Right cardiac atrium (tissue), 5 donors: Measurements from ENCODE around the gene EDIL3. TPM values are rescaled to one million over a fixed set of nuclear protein-coding genes. Genes with fewer than 3 reads are reported as not detected.

ENCODE experiments used
- ATAC-seq, 2 donors: fragments of 200-7000 bp; cut with Tn5 transposase; one replicate each; pipeline versions ENCODE4 v1.8.0 to v1.9.1; 2020; ENCODE audit warnings: moderate library complexity in 2 of 2, mild to moderate bottlenecking in 1 of 2
- DNase-seq, 3 donors: peaks; one replicate each; pipeline ENCODE4 v3.0.0-alpha.2; 2020
- H3K27ac ChIP-seq: one replicate; pipeline ENCODE4 v1.5.1; 2013; ENCODE audit warnings: mild to moderate bottlenecking, low read length, control low read depth, moderate library complexity
- H3K27me3 ChIP-seq: one replicate; pipeline ENCODE4 v1.6.1; 2013; ENCODE audit not compliant: control insufficient read depth, insufficient read depth
- H3K4me1 ChIP-seq: one replicate; pipeline ENCODE4 v1.6.1; 2013; ENCODE audit warnings: low read length; ENCODE audit not compliant: control insufficient read depth, insufficient read depth
- H3K4me3 ChIP-seq: one replicate; pipeline ENCODE4 v1.5.1; 2013; ENCODE audit warnings: low read length, control low read depth
- H3K9me3 ChIP-seq: one replicate; pipeline ENCODE4 v1.6.1; 2013; ENCODE audit warnings: low read length; ENCODE audit not compliant: control insufficient read depth
- WGBS: extraction: QIAGEN DNeasy Blood & Tissue Kit; methylation state at CpG from one replicate; pipeline ENCODE4 v1.1.7; 2013; 5-methylcytosine and 5-hydroxymethylcytosine counted together
- intact Hi-C, 4 donors: fragments of 100-400 bp; cut with DNase I; formaldehyde crosslinking; loops; one replicate each; pipeline versions ENCODE4 v1.11.0 to v1.14.0; 2022 to 2023
- polyA plus RNA-seq: library from polyadenylated mRNA; stranded (reverse); fragments of 200-250 nt; gene quantifications from one replicate; pipeline ENCODE4 v1.2.3, GENCODE V29; 2013
- total RNA-seq, 4 donors: library from RNA; stranded (reverse); fragmentation: NEBNext Ultra II Directional; extraction: Animal tissue kit (Norgen Biotek cat#: 25700); gene quantifications; one replicate each; pipeline ENCODE4 v1.2.1, GENCODE V29; 2021
- donor health status: healthy with polysubstance abuse.
- donor health status: DM: no; HTN: yes; CAD: no.
- donor health status: DM: no; HTN: no; CAD: no.
- donor health status: DM: no; HTN: yes; CAD: no; lungs with severe emphysema.
- donor health status: DM: yes; HTN: yes; CAD: no.

The EDIL3 gene
- total and polyA plus RNA-seq, 5 donors = 3.2 to 14.6 (median 5.5) TPM

DNA sequence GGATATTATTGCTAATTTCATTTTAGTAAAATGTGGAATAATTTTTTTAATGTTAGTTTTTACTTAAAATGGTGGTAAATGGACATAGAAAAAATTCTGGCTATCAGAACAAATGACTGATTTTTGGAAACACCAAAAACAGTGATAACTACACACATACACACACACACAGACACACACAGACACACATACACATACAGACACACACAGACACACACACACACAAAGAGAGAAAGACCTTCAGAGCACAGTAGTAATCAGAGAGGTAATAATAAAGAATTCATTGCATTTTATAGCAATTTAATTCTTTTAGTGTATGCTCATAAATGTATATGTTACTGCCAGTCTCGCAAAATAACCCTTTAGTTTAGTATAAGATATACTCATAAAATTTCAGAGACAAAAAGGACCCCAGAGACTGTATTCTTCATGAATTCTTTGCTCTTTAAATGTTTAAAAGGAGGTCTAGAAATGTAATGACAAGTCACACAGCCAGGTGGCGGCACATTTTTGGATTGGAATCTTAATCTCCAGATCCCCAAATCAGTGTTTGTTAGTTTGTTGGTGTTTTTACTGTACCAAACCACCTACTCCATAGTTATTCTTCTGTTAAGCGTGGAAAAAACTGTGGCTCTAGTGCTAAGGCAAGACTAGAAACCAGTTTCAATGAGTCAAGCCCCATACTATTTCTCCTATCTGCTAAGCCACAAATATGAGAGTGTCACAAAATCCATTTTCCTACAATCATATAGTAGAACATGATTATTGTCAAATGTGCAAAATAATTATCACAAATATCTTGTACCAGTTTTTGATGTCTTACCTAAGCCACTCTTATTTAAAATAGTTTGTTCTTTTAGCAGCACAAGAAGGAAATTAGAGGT, 109.9 kb downstream of the EDIL3 start:
- intact Hi-C loops = no loop called here
- no peak overlapping the region for H3K27ac ChIP-seq
- H3K4me3 ChIP-seq = no peak overlapping the region
- peak in 1 of 3 donors; percentile 58 for DNase-seq
- ATAC-seq = no peak
- 71% methylated on average over 3 of the region's 3 CpGs for WGBS
- H3K9me3 ChIP-seq = no peaks in the 10 kb centered on the region
- H3K27me3 ChIP-seq = no peaks in the 10 kb centered on the region
- H3K4me1 ChIP-seq = no peaks in the 10 kb centered on the region

DNA sequence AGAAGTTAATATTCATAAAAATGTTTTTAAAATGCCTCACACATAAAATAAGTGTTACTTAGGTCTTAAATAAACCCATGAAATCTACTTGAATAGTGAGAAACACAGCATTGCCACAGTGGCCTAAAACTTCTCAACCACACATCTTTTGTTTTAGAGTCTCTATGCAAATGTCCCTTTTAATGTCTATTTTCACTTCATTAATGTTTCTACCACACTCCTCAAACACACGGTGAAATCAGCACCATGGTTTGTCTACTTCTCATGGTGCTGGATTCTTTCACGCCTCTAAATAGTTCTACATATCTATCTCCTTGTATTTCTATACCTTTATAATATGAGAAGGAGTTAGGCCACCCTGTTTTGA, 111.2 kb downstream of the EDIL3 start:
- no peaks in the 10 kb centered on the region for H3K27me3 ChIP-seq
- intact Hi-C loops = no loop called here
- no peaks in the 10 kb centered on the region for H3K9me3 ChIP-seq
- no peak for DNase-seq
- WGBS = 73% methylated on average over 2 of the region's 2 CpGs
- no peak overlapping the region for H3K4me3 ChIP-seq
- H3K27ac ChIP-seq = no peak overlapping the region
- H3K4me1 ChIP-seq = no peaks in the 10 kb centered on the region
- ATAC-seq = no peak

DNA sequence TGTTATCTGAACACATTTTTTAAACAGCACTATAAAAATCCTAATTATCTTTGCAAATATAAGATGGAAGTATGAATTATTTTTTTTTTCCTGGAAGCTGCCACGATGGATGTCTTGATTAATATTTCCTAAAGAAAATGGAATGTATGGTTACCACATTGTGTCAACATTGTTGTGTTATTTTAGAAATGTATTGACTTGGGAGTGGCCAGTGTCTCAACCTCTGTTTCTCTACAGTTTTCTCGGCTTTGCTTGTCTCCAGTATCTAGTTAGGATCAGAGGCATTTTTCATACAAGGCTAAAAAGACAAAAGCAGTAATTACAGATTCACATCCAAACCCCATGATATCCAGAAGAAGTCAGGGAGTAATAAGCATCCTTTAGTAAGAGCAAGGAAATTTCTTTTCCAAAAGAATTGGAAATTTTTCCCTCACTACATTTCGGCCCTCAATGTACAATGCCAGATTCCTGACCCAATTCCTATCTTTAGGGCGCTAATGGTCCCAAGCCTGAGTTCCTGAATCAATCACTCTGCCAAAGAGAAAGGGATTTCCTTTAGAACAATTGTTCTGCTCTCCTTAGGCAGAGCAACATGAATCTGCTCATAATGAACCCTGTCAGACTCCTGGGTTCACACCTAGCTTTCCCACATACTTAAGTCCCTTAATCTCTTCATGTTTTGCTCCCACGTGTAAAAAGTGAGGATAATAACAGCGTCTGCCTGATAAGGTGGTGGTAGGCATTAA, 111.7 kb downstream of the EDIL3 start:
- Histone ChIP-seq H3K4me1 (no peaks in the 10 kb centered on the region), H3K9me3 (no peaks in the 10 kb centered on the region), H3K27me3 (no peaks in the 10 kb centered on the region), H3K27ac (no peak overlapping the region), H3K4me3 (no peak overlapping the region)
- WGBS = 44% methylated on average over 6 of the region's 6 CpGs
- ATAC-seq (no peak), DNase-seq (no peak)
- intact Hi-C loops = no loop called here

DNA sequence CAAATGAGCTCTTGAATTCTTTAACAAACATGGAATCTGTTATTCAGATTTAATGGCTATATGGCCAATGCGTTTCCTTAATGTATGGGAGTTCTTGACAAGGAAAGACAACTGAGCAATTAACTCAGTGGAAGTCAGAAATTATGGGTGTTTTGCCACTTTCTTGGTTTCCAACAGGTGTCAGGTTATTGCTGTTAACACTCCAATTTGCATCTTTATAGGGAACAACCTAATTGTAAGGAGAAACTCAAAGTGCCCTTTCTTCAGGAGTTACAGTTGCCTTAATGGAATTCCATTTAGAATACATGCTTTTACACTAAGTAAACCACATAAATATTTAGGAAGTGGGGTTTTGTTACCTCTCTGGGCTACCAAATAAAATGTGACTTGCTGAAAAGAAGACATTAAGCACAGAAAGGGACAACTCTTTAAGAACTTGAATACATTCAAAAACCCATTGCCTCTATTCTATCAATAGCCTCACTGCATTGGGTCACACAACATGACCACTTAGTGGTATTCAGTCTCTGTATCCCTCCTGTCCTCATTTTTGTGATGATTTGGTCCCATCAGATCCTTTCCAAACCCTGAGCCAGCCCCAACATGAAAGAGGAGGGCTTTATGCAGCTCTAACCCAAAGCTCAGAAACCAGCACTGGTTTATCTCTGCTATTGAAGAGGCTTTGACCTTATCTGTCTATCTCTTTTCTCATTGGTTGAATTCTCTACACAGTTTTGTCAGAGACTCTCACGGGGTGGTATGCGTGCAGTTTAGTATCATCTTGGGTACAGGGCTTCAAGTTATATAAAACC, 118.7 kb downstream of the EDIL3 start:
- ATAC-seq (no peak), DNase-seq (no peak)
- H3K27ac ChIP-seq = no peak overlapping the region
- no peaks in the 10 kb centered on the region for H3K27me3 ChIP-seq
- no peaks in the 10 kb centered on the region for H3K4me1 ChIP-seq
- intact Hi-C loops = no loop called here
- WGBS = 74% methylated on average over 3 of the region's 3 CpGs
- no peak overlapping the region for H3K4me3 ChIP-seq
- H3K9me3 ChIP-seq = no peaks in the 10 kb centered on the region

DNA sequence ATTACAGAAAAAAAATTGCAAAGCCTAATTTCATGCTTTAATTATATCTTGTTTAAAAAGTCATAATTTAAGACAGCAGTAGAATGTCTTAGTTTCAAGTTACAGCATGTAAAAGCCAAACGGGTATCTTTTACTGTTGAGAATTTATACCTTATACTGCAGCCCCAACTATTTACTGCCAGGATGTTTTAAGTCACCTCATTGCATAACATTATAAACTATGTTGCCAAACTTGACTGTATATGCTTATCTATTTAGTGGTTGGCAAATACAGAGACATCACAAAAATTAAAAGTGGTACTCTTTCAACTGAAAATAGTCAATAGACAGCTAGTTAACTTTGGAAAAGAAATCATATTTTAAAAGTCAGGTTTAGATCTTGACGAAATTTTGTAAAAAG, 119.5 kb downstream of the EDIL3 start:
- WGBS = 73% methylated on average over 2 of the region's 2 CpGs
- Histone ChIP-seq H3K4me3 (no peak overlapping the region), H3K27ac (no peak overlapping the region), H3K9me3 (no peaks in the 10 kb centered on the region), H3K27me3 (no peaks in the 10 kb centered on the region), H3K4me1 (no peaks in the 10 kb centered on the region)
- intact Hi-C loops = no loop called here
- ATAC-seq (no peak), DNase-seq (no peak)

DNA sequence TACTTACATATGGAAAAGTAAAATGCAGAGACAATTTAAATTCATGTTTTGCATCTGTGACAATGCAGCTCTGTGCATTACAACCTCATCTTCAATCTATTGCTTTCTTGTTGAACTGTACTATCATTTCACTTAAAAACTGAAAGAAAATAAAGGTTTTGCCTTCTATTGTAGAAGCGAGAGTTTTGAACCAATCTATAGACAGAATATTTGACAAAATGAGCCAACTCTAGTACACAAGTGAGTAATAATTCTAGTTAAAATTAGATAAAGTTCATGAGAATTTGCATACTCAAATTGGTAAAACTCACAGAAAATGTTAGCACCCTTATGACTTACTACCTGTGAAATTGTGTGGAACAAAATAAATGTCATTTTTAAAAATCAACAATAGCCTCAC, 123.7 kb downstream of the EDIL3 start:
- no peak for DNase-seq
- H3K27me3 ChIP-seq = no peaks in the 10 kb centered on the region
- WGBS = 89% methylated on average over 1 of the region's 1 CpG
- no peaks in the 10 kb centered on the region for H3K4me1 ChIP-seq
- H3K4me3 ChIP-seq = no peak overlapping the region
- no peaks in the 10 kb centered on the region for H3K9me3 ChIP-seq
- no peak overlapping the region for H3K27ac ChIP-seq
- intact Hi-C loops = no loop called here
- ATAC-seq = no peak

DNA sequence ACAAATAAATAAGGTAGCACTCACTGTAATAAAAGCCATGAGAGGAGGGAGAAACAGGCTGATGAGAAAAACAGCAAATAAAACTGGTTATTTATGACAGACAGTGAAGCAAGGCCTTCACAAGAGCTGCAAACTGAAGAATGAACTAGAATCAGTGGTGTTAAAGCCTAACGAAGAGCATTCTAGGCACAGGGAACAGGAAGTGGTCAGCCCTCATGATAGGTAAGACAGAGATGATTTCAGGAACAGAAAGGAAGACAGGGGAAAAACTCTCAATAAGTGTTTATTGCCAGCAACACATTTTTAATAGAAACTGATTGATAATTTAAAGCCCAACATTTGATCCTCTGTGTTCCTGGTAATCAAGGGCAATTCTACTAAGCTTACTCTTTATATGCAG, 124.5 kb downstream of the EDIL3 start:
- intact Hi-C loops = no loop called here
- no peak overlapping the region for H3K4me3 ChIP-seq
- ATAC-seq (no peak), DNase-seq (no peak)
- no peak overlapping the region for H3K27ac ChIP-seq
- H3K27me3 ChIP-seq = no peaks in the 10 kb centered on the region
- no peaks in the 10 kb centered on the region for H3K4me1 ChIP-seq
- WGBS = 57% methylated on average over 1 of the region's 1 CpG
- H3K9me3 ChIP-seq = no peaks in the 10 kb centered on the region

DNA sequence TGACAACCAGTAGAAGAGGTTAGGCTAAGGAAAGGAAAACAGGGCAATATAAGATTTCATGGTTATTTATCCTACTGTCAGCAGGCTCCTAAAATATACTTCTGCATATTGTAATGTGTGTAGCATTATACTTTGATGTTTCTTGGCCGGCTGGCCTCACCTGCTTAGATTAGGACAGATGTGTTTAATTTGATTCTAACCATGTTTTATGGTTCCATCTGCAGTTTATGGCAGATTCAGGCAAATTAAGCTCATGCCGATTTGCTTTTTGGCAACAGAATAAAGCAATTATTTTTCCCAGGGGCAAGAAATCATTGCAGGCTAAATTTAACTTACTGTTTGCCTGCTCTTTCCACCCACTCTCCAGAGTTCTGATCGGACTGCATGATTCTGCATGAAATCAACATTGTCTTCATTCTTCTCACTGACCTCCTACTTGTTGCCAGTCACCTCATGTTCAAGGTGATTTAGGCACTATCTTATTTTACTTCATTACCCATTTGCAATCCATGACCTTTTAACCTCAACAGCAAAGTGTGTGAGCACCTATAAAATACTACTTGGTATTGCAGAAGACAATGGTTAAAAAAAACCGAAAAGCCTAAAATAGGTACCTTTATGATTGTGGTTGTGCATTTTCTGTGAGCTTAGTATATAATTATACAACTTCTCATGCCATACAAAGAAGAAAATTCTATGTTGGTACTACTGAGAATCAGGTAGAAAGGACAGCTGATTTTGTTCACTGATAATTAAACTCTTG, 125.2 kb downstream of the EDIL3 start:
- no peak for DNase-seq
- H3K9me3 ChIP-seq = no peaks in the 10 kb centered on the region
- H3K4me1 ChIP-seq = no peaks in the 10 kb centered on the region
- 67% methylated on average over 4 of the region's 4 CpGs for WGBS
- no peak overlapping the region for H3K27ac ChIP-seq
- ATAC-seq = no peak
- intact Hi-C loops = no loop called here
- H3K4me3 ChIP-seq = no peak overlapping the region
- H3K27me3 ChIP-seq = no peaks in the 10 kb centered on the region

DNA sequence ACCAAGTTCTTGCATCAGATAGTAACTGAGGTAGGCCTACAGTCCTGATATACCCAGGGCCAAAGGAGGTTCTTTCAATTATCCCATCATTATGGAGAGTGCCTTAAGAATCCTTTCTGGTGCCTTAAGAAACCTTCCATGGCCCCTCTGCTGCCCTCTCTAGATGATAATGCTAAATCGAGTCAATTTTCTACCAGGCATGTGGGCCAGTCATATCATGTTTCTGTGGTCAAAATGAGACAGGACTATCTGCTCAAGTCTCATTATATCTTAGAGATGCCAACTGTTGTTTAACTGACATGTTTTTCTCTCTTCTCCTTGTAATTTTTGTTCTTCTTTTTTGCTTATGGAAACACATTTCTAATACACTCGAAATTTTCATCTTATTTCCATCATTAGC, 127.6 kb downstream of the EDIL3 start:
- no peak for ATAC-seq
- no peak for DNase-seq
- Histone ChIP-seq H3K4me1 (no peaks in the 10 kb centered on the region), H3K4me3 (no peak overlapping the region), H3K27ac (no peak overlapping the region), H3K9me3 (no peaks in the 10 kb centered on the region), H3K27me3 (no peaks in the 10 kb centered on the region)
- intact Hi-C loops = no loop called here
- WGBS = 77% methylated on average over 2 of the region's 2 CpGs

DNA sequence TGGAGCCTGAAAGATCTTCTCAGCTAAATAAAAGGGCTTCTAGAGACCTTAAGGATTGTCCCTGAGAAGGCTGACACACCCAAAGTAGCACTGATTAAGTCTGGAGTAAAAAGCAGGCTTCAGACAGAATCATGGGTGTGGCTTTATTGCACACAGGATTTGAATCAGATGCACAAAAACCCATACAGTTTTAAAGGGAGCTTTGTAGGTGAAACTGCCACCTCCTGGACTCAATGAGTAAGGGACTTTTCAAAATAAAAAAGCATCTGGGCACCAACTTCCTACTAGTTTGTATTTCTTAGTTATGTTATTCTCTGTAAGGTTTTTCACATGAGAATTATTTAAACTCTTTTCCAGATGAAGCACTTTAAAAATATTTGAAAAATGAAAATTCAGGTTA, 129.4 kb downstream of the EDIL3 start:
- Histone ChIP-seq H3K27ac (no peak overlapping the region), H3K27me3 (no peaks in the 10 kb centered on the region), H3K4me1 (no peaks in the 10 kb centered on the region), H3K4me3 (no peak overlapping the region), H3K9me3 (no peaks in the 10 kb centered on the region)
- DNase-seq (no peak), ATAC-seq (peak in 1 of 2 donors; percentile 29)
- intact Hi-C loops = no loop called here
